OCI-LY7 (cell line): ENCODE results near the gene TSSK6. TPM values are rescaled to one million over a fixed set of nuclear protein-coding genes. Genes with fewer than 3 reads are reported as not detected.
A peak's percentile ranks its signal among the peaks of the same experiment; 100 is the strongest.

Source experiments
- BruUV-seq: library from RNA; stranded (reverse); fragments of 400-500 nt; replicated peaks from 2 replicates; lab custom pipeline; 2021; lab: Mats Ljungman, UMichigan
- CTCF ChIA-PET: fragments of 300-600 bp; sonication (Branson Sonifier 250); formaldehyde crosslinking; loops from one replicate; lab custom pipeline; 2022; ENCODE audit warnings: antibody characterized with exemption; ENCODE audit not compliant: unreplicated experiment; lab: Charles Lee
- POLR2A ChIA-PET: fragments of 300-600 bp; sonication (Branson Sonifier 250); formaldehyde crosslinking; loops from one replicate; lab custom pipeline; 2022; ENCODE audit warnings: antibody characterized with exemption; lab: Charles Lee
- DNase-seq: peaks from one replicate; pipeline ENCODE4 v3.0.0-alpha.2; 2015; ENCODE audit warnings: low spot score
- H2AFZ ChIP-seq: fragments of 200-600 bp; sonication (generic), shearing (Covaris generic); 2 replicates; pipeline ENCODE4 v1.6.1; 2014; ENCODE audit warnings: mild to moderate bottlenecking, antibody characterized with exemption, low read length, moderate library complexity
- H3K27ac ChIP-seq: fragments of 200-600 bp; sonication (generic); 2 replicates; pipeline ENCODE4 v1.5.1; 2014; ENCODE audit warnings: mixed run types, low read depth, mild to moderate bottlenecking, moderate library complexity, low read length, inconsistent platforms; ENCODE audit not compliant: poor library complexity, severe bottlenecking
- H3K36me3 ChIP-seq: fragments of 200-600 bp; sonication (generic); 2 replicates; pipeline ENCODE4 v1.6.1; 2014; ENCODE audit warnings: mild to moderate bottlenecking, antibody characterized with exemption, low read length, moderate library complexity, mixed read lengths; ENCODE audit not compliant: insufficient read depth
- H3K4me1 ChIP-seq: fragments of 200-600 bp; sonication (generic); 2 replicates; pipeline ENCODE4 v1.5.1; 2014; ENCODE audit warnings: mild to moderate bottlenecking, low read length; ENCODE audit not compliant: insufficient read depth, poor library complexity, severe bottlenecking
- H3K4me2 ChIP-seq: fragments of 200-600 bp; sonication (generic); 2 replicates; pipeline ENCODE4 v1.6.1; 2014; ENCODE audit warnings: mild to moderate bottlenecking, low read length
- H3K4me3 ChIP-seq: fragments of 200-600 bp; sonication (generic); 2 replicates; pipeline ENCODE4 v1.5.1; 2014; ENCODE audit warnings: mild to moderate bottlenecking, low read depth, low read length; ENCODE audit not compliant: poor library complexity, severe bottlenecking
- H3K79me2 ChIP-seq: fragments of 200-600 bp; sonication (generic); 2 replicates; pipeline ENCODE4 v1.6.1; 2016; ENCODE audit warnings: low read depth, mild to moderate bottlenecking, low read length, moderate library complexity, mixed read lengths; ENCODE audit not compliant: insufficient read depth
- H3K9me2 ChIP-seq: fragments of 200-600 bp; sonication (generic); 2 replicates; pipeline ENCODE4 v1.6.1; 2016; ENCODE audit warnings: mild to moderate bottlenecking, low read length, mixed read lengths; ENCODE audit not compliant: insufficient read depth
- H3K9me3 ChIP-seq: fragments of 200-600 bp; sonication (generic); 2 replicates; pipeline ENCODE4 v1.6.1; 2014; ENCODE audit warnings: mild to moderate bottlenecking, mixed run types, low read length, mixed read lengths
- H4K20me1 ChIP-seq: fragments of 200-600 bp; sonication (generic); 2 replicates; pipeline ENCODE4 v1.6.1; 2014; ENCODE audit warnings: mild to moderate bottlenecking, antibody characterized with exemption, low read length, moderate library complexity, mixed read lengths; ENCODE audit not compliant: insufficient read depth
- CTCF ChIP-seq: fragments of 200-600 bp; sonication (generic); conservative IDR thresholded peaks from 2 replicates; pipeline ENCODE4 v1.5.1; 2014; ENCODE audit warnings: mild to moderate bottlenecking, antibody characterized with exemption, low read length, moderate library complexity, mixed read lengths
- EZH2phosphoT487 ChIP-seq: fragments of 200-600 bp; sonication (generic); IDR thresholded peaks from 2 replicates; pipeline ENCODE4 v1.6.1; 2018; ENCODE audit warnings: low read depth, borderline replicate concordance, mild to moderate bottlenecking, mixed run types, antibody characterized with exemption, low read length, moderate library complexity, mixed read lengths
- intact Hi-C: fragments of 100-400 bp; cut with micrococcal nuclease; formaldehyde crosslinking; loops from one replicate; pipeline ENCODE4 v1.10.0; 2022; ENCODE audit not compliant: unreplicated experiment
- total RNA-seq, 2 experiments: library from RNA; depleted of rRNA in 1 of 2; stranded (reverse); fragments of >200 nt in 1 of 2; shearing (Covaris generic) in 1 of 2; gene quantifications; 2 replicates each; pipeline ENCODE4 v1.2.3, GENCODE V29; 2014 to 2022

The TSSK6 gene
- total RNA-seq, 2 experiments from 2014 or later: 6.4 to 10.5 TPM

- Histone ChIP-seq H3K27ac (peak overlapping the region; percentile 90), H3K4me3 (no peak overlapping the region), H4K20me1 (0 out of 2 replicates have a peak, but pooled peaks cover 3% of the 10 kb centered on the region), H3K4me1 (peaks cover 33% of the 10 kb centered on the region), H3K9me3 (no peaks in the 10 kb centered on the region), H2AFZ (no peak overlapping the region), H3K4me2 (no peak overlapping the region; the same call in 1 of the 2 replicates), H3K9me2 (no peaks in the 10 kb centered on the region), H3K36me3 (peaks cover 42% of the 10 kb centered on the region), H3K79me2 (peaks cover 28% of the 10 kb centered on the region)
- TF ChIP-seq EZH2phosphoT487 (no peak), CTCF (no peak)
- intact Hi-C loops: no loop called here
- ChIA-PET POLR2A (interaction anchor here (1.2 kb wide), 1 partner anchor 122 kb away, joined by 3 read pairs; no protein-coding TSS in a partner anchor), CTCF (interaction anchor here (0.6 to 0.7 kb wide), 2 partner anchors 126 to 317 kb away, joined by 4 to 10 read pairs; partner anchors contain the start of gene MEF2B)
- DNase-seq: no peak
- BruUV-seq: no TSS peak
Observed at GRCh38 chr19:19487077-19487949, 28.0 kb downstream of the TSSK6 start.

- H3K4me3 ChIP-seq: no peak overlapping the region
- DNase-seq: no peak
- no peak overlapping the region for H3K4me2 ChIP-seq
- intact Hi-C loops: no loop called here
- TF ChIP-seq EZH2phosphoT487 (no peak), CTCF (no peak)
- no peak overlapping the region for H3K27ac ChIP-seq
- BruUV-seq: no TSS peak
- no peak overlapping the region for H2AFZ ChIP-seq
- POLR2A ChIA-PET: interaction anchor here (1.2 kb wide), 1 partner anchor 122 kb away, joined by 3 read pairs; no protein-coding TSS in a partner anchor
- peaks cover 33% of the 10 kb centered on the region for H3K4me1 ChIP-seq
- peaks cover 25% of the 10 kb centered on the region for H3K79me2 ChIP-seq
- H3K9me2 ChIP-seq: no peaks in the 10 kb centered on the region
- H4K20me1 ChIP-seq: 0 out of 2 replicates have a peak, but pooled peaks cover 3% of the 10 kb centered on the region
- peaks cover 38% of the 10 kb centered on the region for H3K36me3 ChIP-seq
- no peaks in the 10 kb centered on the region for H3K9me3 ChIP-seq
- CTCF ChIA-PET: interaction anchor here (0.6 to 0.7 kb wide), 2 partner anchors 125 to 317 kb away, joined by 4 to 10 read pairs; partner anchors contain the start of gene MEF2B
Observed at GRCh38 chr19:19486343-19487076, 28.8 kb downstream of the TSSK6 start.
